CD4-positive, alpha-beta T cell (primary cell): Measurements from ENCODE around the gene SDK1. TPM values are rescaled to one million over a fixed set of nuclear protein-coding genes. Genes with fewer than 3 reads are reported as not detected.

Experiments
- ATAC-seq: fragments of 200-7000 bp; cut with Tn5 transposase; one replicate; pipeline ENCODE4 v1.10.0; 2022; ENCODE audit warnings: mild to moderate bottlenecking; ENCODE audit not compliant: poor library complexity
- CTCF ChIA-PET: fragments of 350-600 bp; sonication (Branson Sonifier 250); formaldehyde crosslinking; loops from one replicate; lab custom pipeline; 2021; ENCODE audit warnings: antibody characterized with exemption, inconsistent platforms; lab: Charles Lee
- POLR2A ChIA-PET: fragments of 350-600 bp; sonication (Branson Sonifier 250); formaldehyde crosslinking; loops from one replicate; lab custom pipeline; 2021; ENCODE audit warnings: antibody characterized with exemption, inconsistent platforms; lab: Charles Lee
- DNase-seq, 14 experiments: peaks; one replicate each; pipeline ENCODE4 v3.0.0-alpha.2; 2013 to 2020; ENCODE audit warnings: mixed read lengths in 2 of 14
- H3K27ac ChIP-seq, 2 donors: one replicate each; pipeline versions ENCODE4 v1.5.1 to v1.7.0; 2013; ENCODE audit warnings: low read length in 2 of 2, low read depth in 1 of 2, mild to moderate bottlenecking in 1 of 2
- H3K27me3 ChIP-seq, 2 experiments: 1 replicate in 1 of 2; 2 replicates in 1 of 2; pipeline versions ENCODE4 v1.6.1 to v1.7.0; 2013; ENCODE audit warnings: low read length in 2 of 2, control low read depth in 1 of 2, mild to moderate bottlenecking in 1 of 2, moderate library complexity in 1 of 2; ENCODE audit not compliant: insufficient read depth in 2 of 2, control insufficient read depth in 1 of 2
- H3K36me3 ChIP-seq: one replicate; pipeline ENCODE4 v1.6.1; 2013; ENCODE audit warnings: low read length, control low read depth; ENCODE audit not compliant: insufficient read depth
- H3K4me1 ChIP-seq: one replicate; pipeline ENCODE4 v1.6.1; 2013; ENCODE audit warnings: low read length, control low read depth; ENCODE audit not compliant: insufficient read depth
- H3K4me3 ChIP-seq: one replicate; pipeline ENCODE4 v1.5.1; 2013; ENCODE audit warnings: mild to moderate bottlenecking, low read length, moderate library complexity
- H3K9me3 ChIP-seq, 2 experiments: 1 replicate in 1 of 2; 2 replicates in 1 of 2; pipeline versions ENCODE4 v1.6.1 to v1.7.0; 2013; ENCODE audit warnings: low read length in 2 of 2, mild to moderate bottlenecking in 2 of 2, control low read depth in 1 of 2, moderate library complexity in 1 of 2; ENCODE audit not compliant: control insufficient read depth in 1 of 2, insufficient read depth in 1 of 2
- H3K27ac Mint-ChIP-seq: one replicate; pipeline ENCODE4 v1.8.0; 2020; ENCODE audit warnings: mixed read lengths
- H3K27me3 Mint-ChIP-seq: one replicate; pipeline ENCODE4 v1.8.0; 2021; ENCODE audit warnings: mixed read lengths
- H3K36me3 Mint-ChIP-seq: one replicate; pipeline ENCODE4 v1.8.0; 2021; ENCODE audit warnings: low read depth, mixed read lengths
- H3K4me1 Mint-ChIP-seq: one replicate; pipeline ENCODE4 v1.8.0; 2021; ENCODE audit warnings: low read depth, mixed read lengths
- H3K4me3 Mint-ChIP-seq: one replicate; pipeline ENCODE4 v1.8.0; 2020; ENCODE audit warnings: mild to moderate bottlenecking, mixed read lengths
- H3K9me3 Mint-ChIP-seq: one replicate; pipeline ENCODE4 v1.8.0; 2020; ENCODE audit warnings: mixed read lengths
- intact Hi-C, 2 experiments: fragments of 100-400 bp; cut with DNase I in 1 of 2; cut with micrococcal nuclease in 1 of 2; formaldehyde crosslinking; loops; one replicate each; pipeline versions ENCODE4 v1.15.1 to v1.9.0; 2023 to 2025; cut with DNase I, micrococcal nuclease
- total RNA-seq, 174 experiments: library from RNA in 2 of 174; stranded (reverse) in 2 of 174; gene quantifications; one replicate each; pipeline ENCODE4 v1.2.3 and lab custom pipeline; 2021 to 2026
- TF ChIP-seq, protein P1 (sequence below): fragments of 200-600 bp; IDR thresholded peaks from one replicate; pipeline ENCODE4 v1.8.0; 2022; ENCODE audit warnings: antibody characterized with exemption, mild to moderate bottlenecking

SDK1 gene
- total RNA-seq, 2 experiments from 2014 or later: 1.1 to 1.3 TPM

- no peak overlapping the region for H3K27ac Mint-ChIP-seq
- peaks cover 9% of the 10 kb centered on the region for H3K9me3 Mint-ChIP-seq
- ATAC-seq: no peak
- peaks cover 0 to 2% of the 10 kb centered on the region in 2 experiments for H3K27me3 ChIP-seq
- H3K4me3 Mint-ChIP-seq: no peak overlapping the region
- no peak overlapping the region for H3K4me3 ChIP-seq
- ChIA-PET POLR2A (no interaction called here), CTCF (no interaction called here)
- H3K36me3 Mint-ChIP-seq: no peaks in the 10 kb centered on the region
- TF ChIP-seq, protein P1, sequence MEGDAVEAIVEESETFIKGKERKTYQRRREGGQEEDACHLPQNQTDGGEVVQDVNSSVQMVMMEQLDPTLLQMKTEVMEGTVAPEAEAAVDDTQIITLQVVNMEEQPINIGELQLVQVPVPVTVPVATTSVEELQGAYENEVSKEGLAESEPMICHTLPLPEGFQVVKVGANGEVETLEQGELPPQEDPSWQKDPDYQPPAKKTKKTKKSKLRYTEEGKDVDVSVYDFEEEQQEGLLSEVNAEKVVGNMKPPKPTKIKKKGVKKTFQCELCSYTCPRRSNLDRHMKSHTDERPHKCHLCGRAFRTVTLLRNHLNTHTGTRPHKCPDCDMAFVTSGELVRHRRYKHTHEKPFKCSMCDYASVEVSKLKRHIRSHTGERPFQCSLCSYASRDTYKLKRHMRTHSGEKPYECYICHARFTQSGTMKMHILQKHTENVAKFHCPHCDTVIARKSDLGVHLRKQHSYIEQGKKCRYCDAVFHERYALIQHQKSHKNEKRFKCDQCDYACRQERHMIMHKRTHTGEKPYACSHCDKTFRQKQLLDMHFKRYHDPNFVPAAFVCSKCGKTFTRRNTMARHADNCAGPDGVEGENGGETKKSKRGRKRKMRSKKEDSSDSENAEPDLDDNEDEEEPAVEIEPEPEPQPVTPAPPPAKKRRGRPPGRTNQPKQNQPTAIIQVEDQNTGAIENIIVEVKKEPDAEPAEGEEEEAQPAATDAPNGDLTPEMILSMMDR: no peak
- intact Hi-C loops: no loop called here
- H3K36me3 ChIP-seq: no peaks in the 10 kb centered on the region
- no peak overlapping the region for H3K27ac ChIP-seq
- peaks cover 20% of the 10 kb centered on the region in 2 experiments for H3K9me3 ChIP-seq
- H3K4me1 Mint-ChIP-seq: no peaks in the 10 kb centered on the region
- no peaks in the 10 kb centered on the region for H3K4me1 ChIP-seq
- no peak for DNase-seq
- H3K27me3 Mint-ChIP-seq: peaks cover 9% of the 10 kb centered on the region
Observed at GRCh38 chr7:4297165-4297917, 996.3 kb downstream of the SDK1 start.

DNA sequence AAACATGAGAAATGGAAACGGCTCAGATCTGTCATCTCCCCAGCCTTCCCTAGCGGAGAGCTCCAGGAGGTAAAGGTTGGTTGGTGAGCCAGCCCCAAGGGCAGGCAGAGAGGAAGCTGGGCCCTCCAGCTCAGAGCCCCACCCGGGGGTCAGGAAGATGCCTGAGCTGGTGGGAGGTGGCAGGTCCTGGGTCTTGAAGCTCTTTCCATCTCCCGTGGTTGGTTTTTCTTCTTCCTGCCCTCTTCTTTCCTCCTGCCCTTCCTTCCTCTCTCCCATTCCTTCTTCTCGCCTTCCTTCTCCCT is 996.8 kb downstream of the SDK1 start:
- ATAC-seq (no peak), DNase-seq (no peak)
- H3K4me3 ChIP-seq: no peak overlapping the region
- intact Hi-C loops: no loop called here
- TF ChIP-seq, protein P1: no peak
- Mint-ChIP-seq H3K4me1 (no peaks in the 10 kb centered on the region), H3K9me3 (peaks cover 9% of the 10 kb centered on the region), H3K4me3 (no peak overlapping the region), H3K27me3 (peaks cover 8% of the 10 kb centered on the region), H3K36me3 (no peaks in the 10 kb centered on the region), H3K27ac (no peak overlapping the region)
- peaks cover 0 to 2% of the 10 kb centered on the region in 2 experiments for H3K27me3 ChIP-seq
- H3K4me1 ChIP-seq: no peaks in the 10 kb centered on the region
- no peak overlapping the region for H3K27ac ChIP-seq
- H3K36me3 ChIP-seq: no peaks in the 10 kb centered on the region
- peaks cover 17 to 22% of the 10 kb centered on the region in 2 experiments for H3K9me3 ChIP-seq
- POLR2A ChIA-PET: no interaction called here
- CTCF ChIA-PET: no interaction called here

- DNase-seq (no peak), ATAC-seq (no peak)
- Histone ChIP-seq H3K27ac (no peak overlapping the region), H3K27me3 (peaks cover 0 to 2% of the 10 kb centered on the region in 2 experiments), H3K4me3 (no peak overlapping the region), H3K9me3 (peaks cover 2 to 22% of the 10 kb centered on the region in 2 experiments), H3K36me3 (no peaks in the 10 kb centered on the region), H3K4me1 (no peaks in the 10 kb centered on the region)
- H3K9me3 Mint-ChIP-seq: peaks cover 3% of the 10 kb centered on the region
- TF ChIP-seq, protein P1: no peak
- peaks cover 8% of the 10 kb centered on the region for H3K27me3 Mint-ChIP-seq
- no peaks in the 10 kb centered on the region for H3K36me3 Mint-ChIP-seq
- intact Hi-C loops: no loop called here
- no peak overlapping the region for H3K27ac Mint-ChIP-seq
- POLR2A ChIA-PET: no interaction called here
- H3K4me3 Mint-ChIP-seq: no peak overlapping the region
- CTCF ChIA-PET: no interaction called here
- H3K4me1 Mint-ChIP-seq: no peaks in the 10 kb centered on the region
Observed at GRCh38 chr7:4299431-4299830, 998.4 kb downstream of the SDK1 start.
